ENCODE data around the gene ZNF664.

DNA sequence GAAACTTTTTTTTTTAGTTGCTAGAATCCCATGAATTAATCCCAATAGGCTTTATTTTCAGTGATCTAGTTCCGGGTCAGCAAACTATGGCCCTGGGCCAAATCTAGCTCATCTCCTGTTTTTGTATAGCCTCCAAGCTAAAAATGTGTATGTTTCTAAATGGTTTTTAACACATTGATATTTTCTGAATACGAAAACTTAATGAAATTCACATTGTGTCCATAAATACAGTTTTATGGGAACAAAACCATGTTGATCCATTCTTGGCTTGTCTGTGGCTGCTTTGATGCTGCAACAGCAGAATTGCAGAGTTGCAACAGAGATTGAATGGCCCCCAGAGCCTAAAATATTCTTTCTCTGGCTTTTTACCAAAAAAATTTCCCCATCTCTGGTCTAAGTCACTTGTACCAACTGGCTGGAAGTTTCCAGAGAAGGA lies 47.5 kb downstream of the ZNF664 start:
- TF ChIP-seq POLR2AphosphoS5 (IDR thresholded peaks at IDR 0.05; ENCODE audit: low read depth, low read length), result no peak
- no peak for TF ChIP-seq POLR2A (IDR thresholded peaks at IDR 0.05; ENCODE audit: low read depth, low read length)

Measured in GM12892 (cell line).